ENCODE results near the gene ACSL1.

DNA sequence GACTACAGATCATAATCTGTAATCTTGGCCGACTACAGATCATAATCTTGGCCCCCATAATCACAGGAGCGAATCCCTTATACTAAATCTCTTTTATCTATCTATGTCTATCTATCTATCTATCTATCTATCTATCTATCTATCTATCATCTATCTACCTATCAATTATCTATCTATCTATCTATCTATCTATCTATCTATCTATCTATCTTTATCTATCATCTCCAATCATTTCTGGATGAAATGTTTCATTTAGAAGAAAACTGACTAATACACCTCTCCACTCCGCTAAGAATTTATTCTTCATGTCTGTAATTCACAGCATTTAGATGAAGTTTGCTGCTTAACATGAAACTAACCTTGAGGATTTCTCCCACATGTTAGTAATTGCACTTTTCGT, 45.0 kb upstream of the ACSL1 start:
- TF ChIP-seq CTCF (conservative IDR thresholded peaks at IDR 0.05; ENCODE audit: low read length) (no peak), EZH2phosphoT487 (IDR thresholded peaks at IDR 0.05; ENCODE audit: borderline replicate concordance) (no peak)

All from Loucy (cell line).